ENCODE results near the gene GABRG3. TPM values are rescaled to one million over a fixed set of nuclear protein-coding genes. Genes with fewer than 3 reads are reported as not detected.

Gene GABRG3
- total and polyA plus RNA-seq, 10 of the 15 experiments (the other 5 are each of a cell fraction or from before 2014, with no cell fraction given) = 0.15 TPM; not detected in 9

DNA sequence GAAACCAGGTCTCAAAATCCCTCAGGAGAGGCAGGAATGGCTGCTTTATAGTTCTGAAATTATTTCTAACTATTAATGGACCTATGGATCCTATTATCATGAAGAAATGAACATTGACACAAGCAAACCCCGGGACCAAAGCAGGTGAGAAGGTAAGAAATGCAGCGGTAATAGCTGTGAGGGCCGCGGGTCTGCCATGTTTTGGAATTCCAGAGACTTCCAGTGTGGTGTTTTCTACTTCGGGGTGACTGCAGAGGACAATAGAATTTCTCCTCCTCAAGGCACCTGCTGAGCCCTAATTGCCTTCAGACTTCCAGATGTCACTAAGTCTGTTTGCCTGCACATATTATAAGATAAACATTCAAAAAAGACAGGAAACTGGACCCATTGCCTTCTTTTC, 437.4 kb downstream of the GABRG3 start:
- 42% methylated on average over 5 of the region's 5 CpGs for WGBS (ENCODE audit: insufficient coverage, insufficient replicate concordance, low lambda C conversion rate, missing lambda C conversion rate)
- H3K4me3 ChIP-seq = no peak overlapping the region
- H3K79me2 ChIP-seq (ENCODE audit: control insufficient read depth, insufficient read depth, low read length) = no peaks in the 10 kb centered on the region
- no peak overlapping the region for H2AFZ ChIP-seq (ENCODE audit: control insufficient read depth, low read depth, low read length)
- TF ChIP-seq ELK1 (IDR thresholded peaks at IDR 0.05; ENCODE audit: low read depth, low read length) (no peak), CBFB (IDR thresholded peaks at IDR 0.05; ENCODE audit: low read depth) (no peak), CBX3 (IDR thresholded peaks at IDR 0.05; ENCODE audit: borderline replicate concordance, low read depth) (no peak), EZH2 (IDR thresholded peaks at IDR 0.05; ENCODE audit: borderline replicate concordance, control insufficient read depth, low read depth, low read length) (no peak), MEF2B (IDR thresholded peaks at IDR 0.05; ENCODE audit: partially characterized antibody, poor library complexity, severe bottlenecking) (no peak), SREBF1 (IDR thresholded peaks at IDR 0.05; ENCODE audit: low read length) (no peak), SIX5 (IDR thresholded peaks at IDR 0.05; ENCODE audit: low read depth, low read length, severe bottlenecking) (no peak), ESRRA (IDR thresholded peaks at IDR 0.05; ENCODE audit: low read length) (no peak), USF1 (IDR thresholded peaks at IDR 0.05; ENCODE audit: borderline replicate concordance, extremely low read length, insufficient read depth, low read depth, low read length) (no peak), PAX5 (IDR thresholded peaks at IDR 0.05; ENCODE audit: borderline replicate concordance, low read depth, low read length) (no peak)
- no peak overlapping the region for H3K9ac ChIP-seq (ENCODE audit: control insufficient read depth, insufficient read depth, low read length)
- no peaks in the 10 kb centered on the region for H3K27me3 ChIP-seq (replicated peaks in 1 of 2; ENCODE audit: control insufficient read depth in 2 of 2, insufficient read depth in 2 of 2, low read length in 1 of 2)
- no peak overlapping the region for H3K4me2 ChIP-seq (ENCODE audit: control insufficient read depth, insufficient read depth)
- H3K27ac ChIP-seq (ENCODE audit: control insufficient read depth, insufficient read depth) = no peak overlapping the region
- in situ Hi-C loops (cut with MboI) (no loop called here), intact Hi-C loops (cut with micrococcal nuclease; ENCODE audit: unreplicated experiment) (no loop called here)
- ATAC-seq (no peak), FAIRE-seq (no peak), DNase-seq (ENCODE audit: low read depth, low spot score) (no peak)
- ChIA-PET SMC1A (ENCODE audit: uncharacterized antibody, unreplicated experiment) (no interaction called here), CTCF (no interaction called here), POLR2A (no interaction called here), RAD21 (ENCODE audit: unreplicated experiment) (no interaction called here)
- BruUV-seq (replicated peaks) = no TSS peak
- H3K9me3 ChIP-seq (replicated peaks; ENCODE audit: control insufficient read depth, insufficient read depth, low read length) = no peaks in the 10 kb centered on the region; the same call in 2 of the 3 replicates
- H3K36me3 ChIP-seq (ENCODE audit: control insufficient read depth in 2 of 2, insufficient read depth in 2 of 2, low read length in 1 of 2) = no peaks in the 10 kb centered on the region
- no peaks in the 10 kb centered on the region for H3K4me1 ChIP-seq (ENCODE audit: control insufficient read depth, insufficient read depth, low read length)
- H4K20me1 ChIP-seq (ENCODE audit: control insufficient read depth, insufficient read depth) = no peaks in the 10 kb centered on the region
